H1 (cell line): Measurements from ENCODE around the gene ADAMTSL2. TPM values are rescaled to one million over a fixed set of nuclear protein-coding genes. Genes with fewer than 3 reads are reported as not detected.

Experiments
- CTCF ChIA-PET: fragments of 300-600 bp; sonication (Branson Sonifier 250); formaldehyde crosslinking; loops from one replicate; lab custom pipeline; 2021; ENCODE audit not compliant: partially characterized antibody; lab: Charles Lee
- POLR2A ChIA-PET: fragments of 300-600 bp; sonication (Branson Sonifier 250); formaldehyde crosslinking; loops from one replicate; lab custom pipeline; 2021; ENCODE audit warnings: inconsistent platforms; ENCODE audit not compliant: partially characterized antibody; lab: Charles Lee
- DNase-seq, 2 experiments: peaks; one replicate each; pipeline versions ENCODE4 v3.0.0 to v3.0.0-alpha.2; 2010 to 2022; ENCODE audit warnings: low spot score in 2 of 2, low read depth in 1 of 2, mixed read lengths in 1 of 2
- FAIRE-seq: peaks from 2 replicates; lab custom pipeline; 2011; peaks lifted over from hg19 to GRCh38; lab: Jason Lieb, UNC
- H2AFZ ChIP-seq: 2 replicates; pipeline ENCODE4 v1.8.1; 2012; ENCODE audit warnings: low read length, inconsistent platforms
- H2AK5ac ChIP-seq: 2 replicates; pipeline ENCODE4 v1.6.1; 2013; ENCODE audit warnings: low read depth, low read length
- H2BK120ac ChIP-seq: replicated peaks from 2 replicates; pipeline ENCODE3; 2013; ENCODE audit warnings: low read depth, low read length, inconsistent platforms
- H2BK12ac ChIP-seq: 2 replicates; pipeline ENCODE4 v1.6.1; 2013; ENCODE audit warnings: low read depth, low read length
- H2BK15ac ChIP-seq: 2 replicates; pipeline ENCODE4 v1.6.1; 2013; ENCODE audit warnings: low read length
- H2BK20ac ChIP-seq: 2 replicates; pipeline ENCODE4 v1.6.1; 2013; ENCODE audit warnings: low read length
- H2BK5ac ChIP-seq: 2 replicates; pipeline ENCODE4 v1.6.1; 2013; ENCODE audit warnings: low read depth, low read length
- H3K14ac ChIP-seq: 2 replicates; pipeline ENCODE4 v1.6.1; 2013; ENCODE audit warnings: inconsistent platforms; ENCODE audit not compliant: insufficient read length
- H3K18ac ChIP-seq: 2 replicates; pipeline ENCODE4 v1.6.1; 2013; ENCODE audit warnings: low read length; ENCODE audit errors: extremely low read depth
- H3K23ac ChIP-seq: 2 replicates; pipeline ENCODE4 v1.6.1; 2013; ENCODE audit warnings: inconsistent platforms; ENCODE audit not compliant: insufficient read length
- H3K23me2 ChIP-seq: 2 replicates; pipeline ENCODE4 v1.6.1; 2013; ENCODE audit warnings: low read depth, low read length
- H3K27ac ChIP-seq: 2 replicates; pipeline ENCODE4 v1.6.1; 2011; ENCODE audit warnings: low read depth, low read length, inconsistent platforms
- H3K27me3 ChIP-seq, 4 experiments: replicated peaks in 1 of 4; 1 replicate in 1 of 4; 2 replicates in 3 of 4; pipeline versions ENCODE4 v1.6.1 to v1.8.1; 2011 to 2013; ENCODE audit warnings: low read length in 3 of 4, mild to moderate bottlenecking in 3 of 4, inconsistent platforms in 2 of 4, mixed read lengths in 2 of 4, moderate library complexity in 1 of 4; ENCODE audit not compliant: control insufficient read depth in 3 of 4, insufficient read depth in 3 of 4; ENCODE audit errors: extremely low read depth in 1 of 4
- H3K36me3 ChIP-seq, 4 experiments: 2 replicates each; pipeline versions ENCODE4 v1.6.1 to v1.8.1; 2011 to 2013; ENCODE audit warnings: mild to moderate bottlenecking in 4 of 4, low read length in 3 of 4, moderate library complexity in 2 of 4, control low read depth in 1 of 4, inconsistent platforms in 1 of 4; ENCODE audit not compliant: insufficient read depth in 4 of 4, control insufficient read depth in 2 of 4
- H3K4ac ChIP-seq: replicated peaks from 2 replicates; pipeline ENCODE3; 2013; ENCODE audit warnings: low read length, low read depth, mixed read lengths, inconsistent platforms; ENCODE audit not compliant: insufficient read length
- H3K4me1 ChIP-seq, 4 experiments: replicated peaks in 1 of 4; 1 replicate in 1 of 4; 2 replicates in 3 of 4; pipeline versions ENCODE4 v1.6.1 to v1.8.1; 2011 to 2013; ENCODE audit warnings: low read length in 3 of 4, inconsistent platforms in 2 of 4, mixed read lengths in 1 of 4; ENCODE audit not compliant: insufficient read depth in 4 of 4, control insufficient read depth in 3 of 4
- H3K4me2 ChIP-seq, 2 experiments: 2 replicates each; pipeline versions ENCODE4 v1.6.1 to v1.8.1; 2011 to 2013; ENCODE audit warnings: low read depth in 2 of 2, low read length in 2 of 2, control low read depth in 1 of 2, inconsistent platforms in 1 of 2, mild to moderate bottlenecking in 1 of 2; ENCODE audit not compliant: insufficient read depth in 1 of 2
- H3K4me3 ChIP-seq, 4 experiments: fragments of 200-600, 300-600 bp in 1 of 4; sonication (generic), shearing (Covaris generic), sonication (Bioruptor Twin) in 1 of 4; 2 replicates each; pipeline versions ENCODE4 v1.5.1 to v1.8.1; 2011 to 2016; ENCODE audit warnings: low read length in 4 of 4, low read depth in 3 of 4, control low read depth in 2 of 4, inconsistent platforms in 2 of 4, mild to moderate bottlenecking in 2 of 4, mixed read lengths in 1 of 4, moderate library complexity in 1 of 4; ENCODE audit not compliant: insufficient read depth in 2 of 4; ENCODE audit errors: extremely low read depth in 1 of 4
- H3K56ac ChIP-seq: replicated peaks from 2 replicates; pipeline ENCODE3; 2013; ENCODE audit warnings: low read depth, mild to moderate bottlenecking, mixed read lengths, low read length, inconsistent platforms; ENCODE audit not compliant: insufficient read length
- H3K79me1 ChIP-seq: 2 replicates; pipeline ENCODE4 v1.6.1; 2013; ENCODE audit warnings: low read depth, low read length, control low read depth
- H3K79me2 ChIP-seq, 2 experiments: 2 replicates each; pipeline versions ENCODE4 v1.6.1 to v1.8.1; 2012 to 2013; ENCODE audit warnings: low read length in 2 of 2, mild to moderate bottlenecking in 2 of 2, inconsistent platforms in 1 of 2; ENCODE audit not compliant: insufficient read depth in 2 of 2, control insufficient read depth in 1 of 2
- H3K9ac ChIP-seq, 4 experiments: replicated peaks in 1 of 4; 1 replicate in 1 of 4; 2 replicates in 3 of 4; pipeline versions ENCODE4 v1.6.1 to v1.8.1; 2011 to 2013; ENCODE audit warnings: low read depth in 3 of 4, low read length in 3 of 4, control low read depth in 2 of 4, mild to moderate bottlenecking in 2 of 4, moderate library complexity in 2 of 4, inconsistent platforms in 1 of 4; ENCODE audit errors: extremely low read depth in 1 of 4
- H3K9me3 ChIP-seq, 2 experiments: 2 replicates each; pipeline versions ENCODE4 v1.6.1 to v1.8.1; 2012 to 2013; ENCODE audit warnings: mild to moderate bottlenecking in 2 of 2, moderate library complexity in 2 of 2, control low read depth in 1 of 2, inconsistent platforms in 1 of 2, low read depth in 1 of 2, low read length in 1 of 2, mixed read lengths in 1 of 2; ENCODE audit not compliant: insufficient read depth in 2 of 2
- H4K20me1 ChIP-seq, 2 experiments: replicated peaks in 1 of 2; 2 replicates each; pipeline versions ENCODE3 to v1.8.1; 2011 to 2013; ENCODE audit warnings: inconsistent platforms in 2 of 2, low read length in 2 of 2, mild to moderate bottlenecking in 1 of 2; ENCODE audit not compliant: insufficient read depth in 2 of 2, control insufficient read depth in 1 of 2
- H4K5ac ChIP-seq: 2 replicates; pipeline ENCODE4 v1.6.1; 2013; ENCODE audit warnings: low read length, low read depth, mixed read lengths, inconsistent platforms; ENCODE audit not compliant: insufficient read length
- H4K8ac ChIP-seq: 2 replicates; pipeline ENCODE4 v1.8.0; 2013; ENCODE audit warnings: mild to moderate bottlenecking, moderate library complexity, low read length, inconsistent platforms; ENCODE audit not compliant: insufficient read depth; ENCODE audit errors: extremely low read depth
- H4K91ac ChIP-seq: replicated peaks from 2 replicates; pipeline ENCODE3; 2013; ENCODE audit warnings: low read length, mixed read lengths, inconsistent platforms; ENCODE audit not compliant: insufficient read length
- CBX5 ChIP-seq: fragments of 300-800, 300-1000 bp; sonication (generic); IDR thresholded peaks from 2 replicates; pipeline ENCODE4 v1.7.1; 2016; ENCODE audit warnings: antibody characterized with exemption, low read length, low read depth
- CTBP2 ChIP-seq: IDR thresholded peaks from 2 replicates; pipeline ENCODE4 v1.7.0; 2011; ENCODE audit warnings: borderline replicate concordance, mild to moderate bottlenecking, moderate library complexity, mixed read lengths, low read length; ENCODE audit not compliant: insufficient read depth, insufficient read length
- PHF8 ChIP-seq: fragments of 200-600 bp; sonication (generic); conservative IDR thresholded peaks from 2 replicates; pipeline ENCODE4 v1.7.1; 2012; ENCODE audit warnings: low read depth, mild to moderate bottlenecking, inconsistent platforms, low read length, moderate library complexity
- POLR2A ChIP-seq, 2 experiments: IDR thresholded peaks; 1 replicate in 1 of 2; 2 replicates in 1 of 2; pipeline ENCODE4 v1.6.1; 2011; ENCODE audit warnings: low read depth in 2 of 2, low read length in 2 of 2, mild to moderate bottlenecking in 2 of 2; ENCODE audit errors: control extremely low read depth in 1 of 2
- POU5F1 ChIP-seq: IDR thresholded peaks from 2 replicates; pipeline ENCODE4 v1.6.1; 2011; ENCODE audit warnings: low read depth, mild to moderate bottlenecking, low read length, moderate library complexity
- RBBP5 ChIP-seq: IDR thresholded peaks from 2 replicates; pipeline ENCODE4 v1.7.1; 2012; ENCODE audit warnings: low read depth, mild to moderate bottlenecking, inconsistent platforms, low read length, moderate library complexity, borderline replicate concordance
- RFX5 ChIP-seq: IDR thresholded peaks from 2 replicates; pipeline ENCODE4 v1.6.1; 2011; ENCODE audit warnings: low read depth, low read length, improper control_type of control experiment, borderline replicate concordance
- SIRT6 ChIP-seq: IDR thresholded peaks from one replicate; pipeline ENCODE4 v1.7.1; 2012; ENCODE audit warnings: low read length, inconsistent platforms
- SUZ12 ChIP-seq: fragments of 200-600 bp; sonication (generic); IDR thresholded peaks from 2 replicates; pipeline ENCODE4 v1.6.1; 2012; ENCODE audit warnings: mild to moderate bottlenecking, inconsistent platforms, low read length, moderate library complexity, mixed read lengths
- TAF1 ChIP-seq: IDR thresholded peaks from 2 replicates; pipeline ENCODE4 v1.6.1; 2011; ENCODE audit warnings: mild to moderate bottlenecking, low read depth, low read length
- WGBS, 2 experiments: shearing (Covaris generic) in 1 of 2; methylation state at CpG; one replicate each; pipeline versions ENCODE4 v1.1.6 to v1.1.7; 2013 to 2015; ENCODE audit warnings: low lambda C conversion rate in 2 of 2, mixed read lengths in 2 of 2, inconsistent platforms in 1 of 2, low coverage in 1 of 2, missing lambda C conversion rate in 1 of 2; ENCODE audit not compliant: insufficient replicate concordance in 2 of 2, insufficient coverage in 1 of 2, insufficient read length in 1 of 2; ENCODE audit errors: extremely low coverage in 1 of 2, missing lambda C conversion rate in 1 of 2; 5-methylcytosine and 5-hydroxymethylcytosine counted together
- polyA plus RNA-seq, 7 experiments: library from polyadenylated mRNA; depleted of rRNA in 3 of 7; stranded (reverse) in 5 of 7; unstranded in 2 of 7; fragments of >200 nt in 5 of 7; fragments of 200-250 nt in 2 of 7; gene quantifications; 1 replicate in 5 of 7; 2 replicates in 1 of 7; 4 replicates in 1 of 7; pipeline versions ENCODE4 v1.2.1 to v1.2.3, GENCODE V29; 2011 to 2013; ENCODE audit warnings: missing spikeins in 2 of 7, mixed read lengths in 2 of 7
- total RNA-seq: library from RNA; stranded (reverse); fragmentation: NEBNext Ultra II Directional; extraction: Animal tissue kit (Norgen Biotek cat#: 25700); gene quantifications from 2 replicates; pipeline ENCODE4 v1.2.1, GENCODE V29; 2021
- TF ChIP-seq, protein P1 (sequence below): IDR thresholded peaks from 2 replicates; pipeline ENCODE4 v1.6.1; 2011; ENCODE audit warnings: low read length, improper control_type of control experiment

Gene ADAMTSL2
- total and polyA plus RNA-seq, 2 of the 8 experiments (the other 6 are each of a cell fraction or from before 2014, with no cell fraction given): 0.74 to 0.76 TPM

DNA sequence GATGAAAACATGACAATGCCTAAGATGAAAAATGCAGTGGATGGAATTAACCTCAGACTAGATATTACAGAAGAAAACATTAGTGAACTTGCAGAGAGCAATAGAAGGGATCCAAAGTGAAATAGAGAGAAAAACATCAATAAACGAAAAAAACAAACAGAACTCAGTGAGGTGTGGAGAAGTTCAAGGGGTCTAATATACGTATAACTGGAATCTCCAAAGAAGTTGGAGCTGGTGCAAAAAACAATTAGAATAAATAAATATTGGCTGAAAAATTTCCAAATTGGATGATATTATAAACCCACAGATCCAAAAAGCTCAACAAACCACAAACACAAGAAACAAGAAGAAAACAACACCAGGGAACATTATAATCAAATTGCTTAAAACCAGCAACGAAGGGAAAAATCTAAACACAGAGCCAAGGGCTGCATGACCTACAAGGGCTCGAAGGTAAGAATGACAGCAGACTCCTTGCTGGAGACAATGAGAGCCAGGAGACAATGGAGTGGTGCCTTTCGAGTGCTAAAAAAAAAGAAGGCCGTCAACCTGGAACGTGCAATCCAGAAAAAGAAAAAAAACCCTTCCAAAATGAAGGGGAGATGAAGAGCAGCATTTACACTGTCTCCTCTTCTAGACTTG, 62.9 kb downstream of the ADAMTSL2 start:
- H3K56ac ChIP-seq: no peak overlapping the region
- H3K9ac ChIP-seq: no peak overlapping the region
- FAIRE-seq (peak; percentile 28), DNase-seq (no peak)
- H3K23me2 ChIP-seq: peaks cover 4% of the 10 kb centered on the region; the same call in 1 of the 2 replicates
- no peak overlapping the region for H3K23ac ChIP-seq
- no peak overlapping the region for H2AK5ac ChIP-seq
- H3K79me2 ChIP-seq: no peaks in the 10 kb centered on the region
- H2BK12ac ChIP-seq: no peak overlapping the region
- POLR2A ChIA-PET: interaction anchor here (0.6 to 0.9 kb wide), 2 partner anchors 139 to 162 kb away, joined by 3 to 5 read pairs; no protein-coding TSS in a partner anchor
- no peaks in the 10 kb centered on the region; a peak in 3 of 7 replicates for H3K27me3 ChIP-seq
- H2BK5ac ChIP-seq: no peak overlapping the region
- TF ChIP-seq TAF1: no peak
- no peak for TF ChIP-seq CTBP2
- TF ChIP-seq RFX5: no peak
- no peak for TF ChIP-seq SUZ12
- no peak for TF ChIP-seq POU5F1
- TF ChIP-seq POLR2A (IDR thresholded peaks at IDR 0.05; ENCODE audit: control extremely low read depth in 1 of 2, low read depth in 2 of 2, low read length in 2 of 2): no peak
- TF ChIP-seq PHF8: no peak
- no peak for TF ChIP-seq SIRT6
- no peak for TF ChIP-seq RBBP5
- TF ChIP-seq, protein P1, sequence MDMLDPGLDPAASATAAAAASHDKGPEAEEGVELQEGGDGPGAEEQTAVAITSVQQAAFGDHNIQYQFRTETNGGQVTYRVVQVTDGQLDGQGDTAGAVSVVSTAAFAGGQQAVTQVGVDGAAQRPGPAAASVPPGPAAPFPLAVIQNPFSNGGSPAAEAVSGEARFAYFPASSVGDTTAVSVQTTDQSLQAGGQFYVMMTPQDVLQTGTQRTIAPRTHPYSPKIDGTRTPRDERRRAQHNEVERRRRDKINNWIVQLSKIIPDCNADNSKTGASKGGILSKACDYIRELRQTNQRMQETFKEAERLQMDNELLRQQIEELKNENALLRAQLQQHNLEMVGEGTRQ: no peak
- no peak for TF ChIP-seq CBX5
- H3K27ac ChIP-seq: no peak overlapping the region
- H3K79me1 ChIP-seq: peaks cover 3% of the 10 kb centered on the region
- no peak overlapping the region for H4K8ac ChIP-seq
- no peak overlapping the region for H2BK120ac ChIP-seq
- no peak overlapping the region for H3K4ac ChIP-seq
- no peak overlapping the region for H2BK15ac ChIP-seq
- peaks cover 15 to 18% of the 10 kb centered on the region in 2 experiments for H3K9me3 ChIP-seq
- no peak overlapping the region for H4K5ac ChIP-seq
- no peaks in the 10 kb centered on the region for H3K4me1 ChIP-seq
- WGBS, 2 experiments: 86% methylated on average over 7 of the region's 7 CpGs; no CpG with 5 or more reads in 1 of the 2 experiments
- no peak overlapping the region for H3K14ac ChIP-seq
- H2AFZ ChIP-seq: no peak overlapping the region
- peaks cover 0 to 3% (median 0%) of the 10 kb centered on the region in 4 experiments; a peak in 1 of 8 replicates for H3K36me3 ChIP-seq
- H3K18ac ChIP-seq: no peak overlapping the region
- CTCF ChIA-PET: interaction anchor here (0.7 to 2.3 kb wide), 8 partner anchors 8 to 422 kb away, joined by 3 to 13 read pairs (median 3); partner anchors contain the start of gene SARDH
- H4K20me1 ChIP-seq: peaks cover 0 to 8% of the 10 kb centered on the region in 2 experiments
- H3K4me2 ChIP-seq: no peak overlapping the region
- no peak overlapping the region for H4K91ac ChIP-seq
- no peak overlapping the region for H2BK20ac ChIP-seq
- H3K4me3 ChIP-seq: no peak overlapping the region
